Parathyroid adenoma (tissue), 2 donors: ENCODE measurements around the gene DTX3.
"Not testable (repeated sequence)": the region's sequence is repeated elsewhere in the genome, so short reads cannot be mapped to it uniquely, and the experiment has no call there.

Experiments
- H2AFZ ChIP-seq: fragments of 300-600 bp; sonication (generic); one replicate; pipeline ENCODE4 v1.7.0; 2017; ENCODE audit warnings: antibody characterized with exemption, mild to moderate bottlenecking
- H3K27ac ChIP-seq: fragments of 300-600 bp; sonication (generic); one replicate; pipeline ENCODE4 v1.7.0; 2017
- H3K27me3 ChIP-seq: fragments of 300-600 bp; sonication (generic); one replicate; pipeline ENCODE4 v1.7.0; 2017; ENCODE audit warnings: low read length; ENCODE audit not compliant: control insufficient read depth, insufficient read depth
- H3K36me3 ChIP-seq: fragments of 300-600 bp; sonication (generic); one replicate; pipeline ENCODE4 v1.7.0; 2017; ENCODE audit warnings: low read length; ENCODE audit not compliant: control insufficient read depth, insufficient read depth
- H3K4me1 ChIP-seq: fragments of 300-600 bp; sonication (generic); one replicate; pipeline ENCODE4 v1.7.0; 2017; ENCODE audit warnings: control low read depth
- H3K4me2 ChIP-seq: fragments of 300-600 bp; sonication (generic); one replicate; pipeline ENCODE4 v1.7.0; 2017; ENCODE audit warnings: low read length
- H3K4me3 ChIP-seq: fragments of 300-600 bp; sonication (generic); one replicate; pipeline ENCODE4 v1.7.0; 2017; ENCODE audit warnings: low read depth, low read length
- H3K79me2 ChIP-seq: fragments of 300-600 bp; sonication (generic); one replicate; pipeline ENCODE4 v1.7.0; 2017; ENCODE audit warnings: control low read depth
- H3K9ac ChIP-seq: fragments of 300-600 bp; sonication (generic); one replicate; pipeline ENCODE4 v1.7.0; 2017; ENCODE audit warnings: mild to moderate bottlenecking
- H3K9me3 ChIP-seq: fragments of 300-600 bp; sonication (generic); one replicate; pipeline ENCODE4 v1.7.0; 2017; ENCODE audit warnings: low read length; ENCODE audit not compliant: control insufficient read depth
- CTCF ChIP-seq: fragments of 300-600 bp; sonication (generic); IDR thresholded peaks from one replicate; pipeline ENCODE4 v1.7.0; 2017; ENCODE audit warnings: antibody characterized with exemption, mild to moderate bottlenecking
- donor health status: primary hyperparathyroidism.

Gene DTX3

GRCh38 chr12:57617942-57618341 is 13.3 kb downstream of the DTX3 start:
- Histone ChIP-seq H3K27me3 (peaks cover 6% of the 10 kb centered on the region), H3K4me1 (peaks cover 6% of the 10 kb centered on the region), H3K36me3 (no peaks in the 10 kb centered on the region), H3K27ac (no peak overlapping the region), H3K4me3 (no peak overlapping the region), H3K9ac (no peak overlapping the region), H3K4me2 (no peak overlapping the region), H3K79me2 (no peaks in the 10 kb centered on the region), H2AFZ (no peak overlapping the region), H3K9me3 (no peaks in the 10 kb centered on the region)
- TF ChIP-seq CTCF, result no peak

- H2AFZ ChIP-seq, H3K36me3 ChIP-seq, H3K4me1 ChIP-seq, H3K9ac ChIP-seq, H3K9me3 ChIP-seq, H3K4me2 ChIP-seq, H3K4me3 ChIP-seq, H3K27me3 ChIP-seq, H3K27ac ChIP-seq, H3K79me2 ChIP-seq: not testable (repeated sequence)
Measured at GRCh38 chr12:57618431-57618830, 13.8 kb downstream of the DTX3 start.

GRCh38 chr12:57618966-57619433 is 14.4 kb downstream of the DTX3 start:
- Histone ChIP-seq H3K4me1 (peaks cover 6% of the 10 kb centered on the region), H3K9me3 (no peaks in the 10 kb centered on the region), H3K36me3 (no peaks in the 10 kb centered on the region), H2AFZ (no peak overlapping the region), H3K27me3 (peaks cover 6% of the 10 kb centered on the region), H3K79me2 (no peaks in the 10 kb centered on the region), H3K27ac (no peak overlapping the region), H3K4me2 (no peak overlapping the region), H3K4me3 (no peak overlapping the region), H3K9ac (no peak overlapping the region)
- no peak for TF ChIP-seq CTCF

- Histone ChIP-seq H3K9ac (no peak overlapping the region), H3K79me2 (no peaks in the 10 kb centered on the region), H3K4me3 (no peak overlapping the region), H3K27ac (no peak overlapping the region), H3K4me1 (peaks cover 6% of the 10 kb centered on the region), H3K4me2 (no peak overlapping the region), H2AFZ (peak overlapping the region; percentile 43), H3K9me3 (no peaks in the 10 kb centered on the region), H3K27me3 (peaks cover 6% of the 10 kb centered on the region), H3K36me3 (no peaks in the 10 kb centered on the region)
- no peak for TF ChIP-seq CTCF
Measured at GRCh38 chr12:57619434-57620244, 15.0 kb downstream of the DTX3 start.

GRCh38 chr12:57620245-57620935 is 15.8 kb downstream of the DTX3 start:
- H3K4me3 ChIP-seq, result no peak overlapping the region
- no peak for TF ChIP-seq CTCF
- no peak overlapping the region for H3K9ac ChIP-seq
- H3K9me3 ChIP-seq, result no peaks in the 10 kb centered on the region
- no peaks in the 10 kb centered on the region for H3K36me3 ChIP-seq
- H2AFZ ChIP-seq, result no peak overlapping the region
- no peak overlapping the region for H3K4me2 ChIP-seq
- H3K4me1 ChIP-seq, result peaks cover 6% of the 10 kb centered on the region
- no peaks in the 10 kb centered on the region for H3K79me2 ChIP-seq
- H3K27me3 ChIP-seq, result peaks cover 6% of the 10 kb centered on the region
- no peak overlapping the region for H3K27ac ChIP-seq
